NCI-H2029 (cell line): ENCODE data around the gene CLN5.
"Not testable (repeated sequence)": the region's sequence is repeated elsewhere in the genome, so short reads cannot be mapped to it uniquely, and the experiment has no call there.

Experiments used
- DNase-seq: peaks from one replicate; lab custom pipeline; 2025; lab: John Stamatoyannopoulos, UW

The CLN5 gene

DNA sequence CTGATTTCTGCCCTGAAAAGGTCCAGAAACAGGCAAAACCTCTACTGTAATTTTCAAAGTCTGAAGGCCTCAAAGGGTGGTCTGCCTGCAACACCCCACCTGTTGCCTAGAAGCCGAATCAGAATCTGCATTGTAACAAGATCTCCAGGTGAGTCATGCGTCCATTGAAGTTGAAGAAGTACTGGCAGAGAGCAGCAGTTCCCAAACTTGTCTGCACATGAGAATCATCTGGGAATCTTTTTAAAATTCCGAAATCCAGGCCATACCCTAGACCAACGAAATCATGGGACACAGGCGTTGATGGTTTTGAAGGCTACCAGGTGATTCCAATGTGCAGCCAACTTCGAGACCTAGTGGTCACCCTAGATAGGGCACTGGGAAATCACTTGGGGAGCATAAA lies 16.0 kb upstream of the CLN5 start:
- DNase-seq = no peak

DNA sequence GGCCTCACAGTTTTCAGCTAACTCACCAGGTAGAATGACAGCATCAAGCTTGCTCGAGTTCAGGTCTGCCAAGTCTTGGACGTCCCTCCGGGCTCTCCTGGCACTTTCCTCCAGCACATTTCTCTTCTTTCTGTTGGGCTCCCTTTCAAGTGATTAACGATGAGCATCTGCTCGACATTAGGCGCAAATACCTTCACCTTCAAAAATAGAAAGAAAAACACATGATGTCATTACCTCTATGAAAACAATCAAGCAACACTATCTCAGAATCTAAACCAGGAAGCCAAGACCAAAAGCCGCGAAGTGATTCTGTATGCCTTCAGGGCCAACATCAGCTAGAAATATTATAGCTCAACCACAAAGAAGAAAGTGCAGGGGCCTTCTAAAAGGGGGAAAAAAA lies 15.4 kb upstream of the CLN5 start:
- no peak for DNase-seq

DNA sequence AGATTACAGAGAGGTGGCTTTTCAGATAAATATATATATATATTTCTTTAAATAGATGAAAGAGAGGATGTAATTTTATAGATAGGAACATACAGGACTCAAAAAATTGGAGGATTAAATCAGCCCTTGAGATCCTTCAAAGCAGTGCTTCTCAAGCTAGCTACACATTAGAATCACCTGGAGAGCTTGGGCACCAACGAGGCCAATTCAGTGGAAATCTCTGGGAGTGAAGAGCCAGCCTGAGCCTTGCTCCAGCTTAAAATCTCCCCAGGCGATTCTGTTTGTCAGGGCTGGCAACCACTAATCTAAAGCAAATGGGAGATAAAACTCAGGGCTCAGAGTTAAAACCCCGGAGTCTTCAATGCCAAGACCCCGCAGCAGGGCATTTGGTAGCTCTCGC lies 15.0 kb upstream of the CLN5 start:
- no peak for DNase-seq

DNA sequence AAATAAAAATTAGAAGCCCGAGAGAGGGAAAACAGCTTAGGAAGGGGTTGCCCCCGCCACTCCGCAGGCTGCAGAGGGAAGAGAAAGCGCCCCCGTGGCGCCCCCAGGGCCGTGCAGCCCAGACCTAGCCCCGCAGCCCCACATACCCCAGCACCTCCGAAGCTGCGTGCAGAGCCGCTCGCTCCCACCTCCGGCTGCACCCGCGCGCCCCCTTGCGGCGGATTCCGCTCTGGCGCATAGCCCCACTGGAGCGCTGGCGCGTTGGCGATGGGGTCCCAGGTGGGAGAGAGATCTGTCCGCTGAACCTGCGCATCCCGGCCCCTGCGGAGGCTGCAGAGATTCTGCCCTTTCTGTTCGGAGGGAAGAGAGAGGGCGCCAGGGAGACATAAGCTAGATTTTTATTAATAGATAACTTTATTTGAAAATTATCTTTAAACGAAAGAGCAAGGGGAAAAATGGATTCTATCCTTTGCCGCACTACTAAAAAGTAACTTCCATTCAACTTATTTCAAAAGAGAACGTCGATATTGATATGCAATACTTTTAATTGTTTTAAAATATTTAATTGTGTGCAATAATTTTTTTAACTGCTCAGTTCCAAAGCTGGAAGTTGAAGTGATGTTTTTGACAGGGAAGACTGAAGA lies 11.7 kb upstream of the CLN5 start:
- DNase-seq = no peak

DNA sequence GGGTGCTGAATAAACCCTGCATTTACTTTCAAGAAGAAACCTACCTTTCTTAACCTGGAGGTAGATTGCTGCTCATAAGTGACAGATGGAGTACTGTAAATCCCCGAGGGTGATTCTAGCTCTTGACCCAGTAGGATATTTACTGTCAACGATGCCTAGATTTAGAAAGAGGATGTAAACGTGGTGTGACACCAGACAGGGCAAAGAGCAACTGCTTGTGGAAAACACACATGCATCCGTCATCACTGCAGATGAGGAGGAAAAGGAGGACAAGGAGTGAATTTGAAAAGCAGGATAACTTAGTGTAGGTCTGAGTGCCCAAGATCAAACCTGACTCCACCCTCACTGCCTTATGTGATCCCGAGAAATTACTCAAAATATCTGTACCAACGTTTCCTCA lies 9.8 kb upstream of the CLN5 start:
- no peak for DNase-seq

DNA sequence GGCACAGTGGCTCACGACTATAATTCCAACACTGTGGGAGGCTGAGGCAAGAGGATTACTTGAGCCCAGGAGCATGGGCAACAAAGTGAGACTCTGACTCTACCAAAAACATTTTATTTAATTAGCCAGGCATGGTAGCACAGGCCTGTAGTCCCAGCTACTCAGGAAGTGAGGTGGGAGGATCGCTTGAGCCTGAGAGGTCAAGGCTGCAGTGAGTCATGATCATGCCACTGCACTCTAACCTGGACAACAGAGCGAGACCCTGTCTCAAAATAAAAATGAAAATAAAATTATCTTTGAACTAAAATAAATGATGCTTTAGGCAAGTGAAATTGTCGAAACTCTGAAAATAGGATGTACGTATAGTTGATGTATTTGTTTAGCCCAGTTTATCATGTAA lies 8.2 kb upstream of the CLN5 start:
- DNase-seq = no peak

DNA sequence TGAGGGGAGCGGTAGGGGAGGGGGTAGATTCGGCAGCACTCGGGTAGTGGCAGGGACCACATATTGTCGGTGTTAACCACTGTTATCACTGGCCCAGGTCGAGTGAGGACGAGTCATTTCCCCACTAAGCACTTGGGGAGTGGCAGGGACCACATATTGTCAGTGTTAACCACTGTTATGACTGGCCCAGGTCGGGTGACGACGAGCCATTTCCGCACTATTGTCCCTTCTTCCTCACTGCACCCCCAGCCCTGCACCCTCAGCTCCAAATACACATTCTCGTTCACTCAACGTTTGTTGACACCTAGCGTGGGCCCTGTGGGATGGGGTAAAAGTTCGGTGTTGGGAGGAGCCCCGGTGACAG lies 467 bp upstream of the CLN5 start:
- no peak for DNase-seq

DNA sequence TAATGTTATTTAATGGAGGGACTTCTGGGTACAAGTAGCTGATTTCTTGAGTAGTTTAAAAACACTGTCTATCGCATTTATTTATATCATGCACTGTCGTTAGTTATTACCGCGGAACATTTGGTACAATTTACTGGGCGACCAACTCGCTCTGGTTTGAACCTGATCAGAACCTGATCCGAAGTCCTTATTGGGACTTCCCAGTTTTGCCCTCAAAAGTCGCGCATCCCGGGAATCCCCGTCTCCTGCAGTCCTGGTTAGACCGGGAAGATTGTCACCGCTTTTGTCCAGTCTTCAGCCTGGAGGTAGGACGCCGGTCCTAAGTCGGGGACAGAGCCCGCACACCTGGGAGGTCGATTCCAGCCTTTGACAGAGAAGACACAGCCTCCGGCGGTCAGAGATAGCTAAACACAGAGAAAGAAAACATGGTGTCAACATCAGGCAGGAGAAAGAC lies 694 bp downstream of the CLN5 start:
- no peak for DNase-seq

DNA sequence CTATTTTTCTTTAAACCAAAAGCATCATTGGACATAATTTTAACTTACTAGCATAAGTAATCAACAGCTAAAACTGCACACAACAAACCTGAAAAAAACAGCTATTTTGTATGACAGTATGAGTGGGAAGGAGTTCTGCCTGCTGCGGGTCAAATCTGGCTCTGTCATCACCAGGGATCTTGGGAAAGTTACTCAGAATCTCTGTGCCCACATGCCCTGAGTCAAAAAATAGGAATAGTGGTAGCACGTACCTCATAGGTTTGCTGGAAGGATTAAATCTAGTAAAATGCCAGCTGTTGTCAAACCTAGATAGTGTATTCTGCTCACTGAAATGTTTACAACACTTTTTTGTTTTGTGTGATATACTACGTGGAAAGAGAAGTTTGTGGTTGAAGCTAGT lies 1.1 kb downstream of the CLN5 start:
- no peak for DNase-seq

DNA sequence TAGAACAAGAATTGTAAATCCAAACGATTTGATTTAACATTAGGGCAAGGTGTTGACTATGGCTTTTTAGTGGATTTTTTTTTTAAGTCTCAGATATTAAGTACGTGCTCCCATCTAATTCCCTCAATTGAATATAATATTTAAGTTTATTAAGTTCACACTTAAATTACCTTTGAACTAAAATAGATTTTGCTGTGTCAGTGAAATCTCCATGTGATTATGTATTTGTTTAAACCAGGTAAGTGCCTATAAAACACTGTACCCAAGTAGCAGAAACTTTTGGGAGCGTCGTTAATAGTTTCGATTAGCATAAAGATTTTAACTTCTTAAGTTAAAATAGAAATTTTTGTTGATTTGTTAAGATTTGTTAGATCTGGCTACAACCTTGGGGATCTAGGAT lies 1.6 kb downstream of the CLN5 start:
- DNase-seq = no peak

DNA sequence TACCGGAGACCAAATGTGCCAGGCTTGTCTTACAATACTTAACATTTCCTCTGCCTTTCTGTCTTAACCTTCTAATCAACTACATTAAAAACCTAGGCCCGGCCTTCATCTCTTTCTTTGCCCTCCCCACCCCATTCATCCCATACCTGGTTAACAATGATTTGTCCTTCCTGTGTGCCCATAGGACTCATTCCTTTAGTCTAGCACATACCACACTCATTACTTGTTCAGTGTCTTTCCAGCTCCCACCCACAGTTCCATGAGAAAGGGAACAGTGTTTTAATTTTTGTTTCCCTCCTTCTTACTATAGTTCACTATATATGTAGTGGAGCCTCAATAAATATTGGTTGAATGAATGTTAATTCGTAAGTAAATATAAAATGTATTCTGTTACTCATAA lies 2.4 kb downstream of the CLN5 start:
- no peak for DNase-seq

DNA sequence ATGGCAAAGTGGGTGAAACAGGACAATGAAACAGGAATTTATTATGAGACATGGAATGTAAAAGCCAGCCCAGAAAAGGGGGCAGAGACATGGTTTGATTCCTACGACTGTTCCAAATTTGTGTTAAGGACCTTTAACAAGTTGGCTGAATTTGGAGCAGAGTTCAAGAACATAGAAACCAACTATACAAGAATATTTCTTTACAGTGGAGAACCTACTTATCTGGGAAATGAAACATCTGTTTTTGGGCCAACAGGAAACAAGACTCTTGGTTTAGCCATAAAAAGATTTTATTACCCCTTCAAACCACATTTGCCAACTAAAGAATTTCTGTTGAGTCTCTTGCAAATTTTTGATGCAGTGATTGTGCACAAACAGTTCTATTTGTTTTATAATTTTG lies 8.6 kb downstream of the CLN5 start:
- no peak for DNase-seq

DNA sequence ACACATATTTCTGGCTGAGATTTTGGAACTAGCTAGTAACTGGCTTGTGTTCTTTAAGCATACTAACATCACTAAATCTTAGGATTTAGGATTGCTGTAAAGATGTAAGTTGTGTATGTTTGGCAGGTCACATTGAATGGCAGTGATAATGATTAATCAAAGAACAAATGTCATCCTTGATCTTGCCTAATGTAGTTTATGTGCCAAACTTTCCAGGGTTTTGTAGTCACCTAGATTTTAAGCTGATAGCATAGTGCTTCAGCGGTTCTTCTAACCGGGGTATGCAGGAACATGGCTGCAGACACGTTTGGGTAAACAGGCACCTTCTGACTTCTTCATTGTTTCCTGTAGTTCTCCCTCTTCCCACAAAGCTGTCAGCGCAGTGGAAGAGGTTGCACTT lies 9.7 kb downstream of the CLN5 start:
- DNase-seq = no peak

DNA sequence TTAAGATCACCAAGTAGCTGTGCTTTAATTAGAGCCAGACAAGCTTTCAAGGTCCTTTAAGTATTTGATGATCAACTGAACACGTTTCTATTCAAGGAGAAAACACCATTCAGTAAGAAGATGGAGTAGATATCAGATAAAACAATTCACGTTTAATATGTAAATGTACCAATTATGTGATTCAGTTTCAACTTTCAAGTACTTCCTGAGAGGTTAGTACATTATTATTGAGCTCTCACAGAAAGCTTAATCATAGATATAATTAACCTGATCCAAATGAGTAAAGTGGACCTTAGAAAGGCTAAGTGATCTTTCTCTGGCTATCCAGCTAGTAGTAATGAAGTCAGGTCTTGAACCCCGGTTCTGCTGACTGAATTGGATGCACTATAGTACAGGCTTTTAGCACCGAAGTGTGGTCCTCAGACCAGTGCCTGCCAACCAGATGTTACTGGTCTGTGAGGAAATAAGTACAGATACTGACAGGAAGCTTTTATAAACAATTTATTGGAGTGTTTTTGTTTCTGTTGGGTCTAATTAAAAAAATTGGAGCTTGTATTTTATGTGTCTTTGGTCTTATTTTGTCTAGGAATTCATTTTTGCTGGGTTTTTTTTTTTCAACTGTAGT lies 10.2 kb downstream of the CLN5 start:
- DNase-seq = no peak

DNA sequence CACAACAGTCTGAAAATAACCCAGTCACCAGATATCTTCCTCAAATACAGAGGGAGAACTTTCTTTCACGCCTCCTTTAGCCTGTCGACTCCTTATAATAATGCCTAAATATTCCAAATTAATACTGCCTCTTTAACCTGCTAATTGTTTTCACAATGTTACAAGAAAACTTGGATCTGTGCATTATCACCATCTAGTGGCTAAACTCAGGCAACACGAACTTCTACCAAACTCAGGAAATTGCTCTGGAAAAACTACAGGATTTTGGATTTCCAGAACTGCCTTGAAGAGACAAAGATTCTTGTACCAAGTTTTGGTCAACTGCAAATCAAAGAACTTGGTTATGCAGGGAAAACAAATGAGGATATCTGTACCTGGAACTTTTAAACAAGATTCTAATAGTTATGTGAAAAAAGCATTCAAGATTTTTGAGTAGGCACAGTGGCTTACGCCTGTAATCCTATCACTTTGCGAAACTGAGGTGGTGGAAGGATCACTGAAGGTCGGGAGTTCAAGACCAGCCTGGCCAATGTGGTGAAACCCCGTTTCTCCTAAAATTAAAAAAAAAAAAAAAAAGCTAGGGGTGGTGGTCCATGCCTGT lies 10.8 kb downstream of the CLN5 start:
- DNase-seq = no peak

DNA sequence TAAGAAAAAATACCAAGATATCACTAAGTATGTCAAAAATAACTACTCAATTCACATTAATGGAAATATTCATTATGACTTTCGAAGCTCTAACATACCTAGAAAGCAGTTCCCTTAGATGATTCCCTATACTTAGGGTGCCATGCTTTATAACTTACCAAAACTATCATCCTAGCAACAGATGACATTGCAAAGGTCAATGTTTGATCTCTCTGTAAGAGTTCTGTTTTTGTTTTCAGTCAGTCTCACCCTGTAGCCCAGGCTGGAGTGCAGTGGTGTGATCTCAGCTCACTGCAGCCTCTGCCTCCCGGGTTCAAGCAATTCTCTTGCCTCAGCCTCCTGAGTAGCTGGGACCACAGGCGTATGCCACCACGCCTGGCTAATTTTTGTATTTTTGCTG lies 16.5 kb downstream of the CLN5 start:
- DNase-seq = not testable (repeated sequence)

DNA sequence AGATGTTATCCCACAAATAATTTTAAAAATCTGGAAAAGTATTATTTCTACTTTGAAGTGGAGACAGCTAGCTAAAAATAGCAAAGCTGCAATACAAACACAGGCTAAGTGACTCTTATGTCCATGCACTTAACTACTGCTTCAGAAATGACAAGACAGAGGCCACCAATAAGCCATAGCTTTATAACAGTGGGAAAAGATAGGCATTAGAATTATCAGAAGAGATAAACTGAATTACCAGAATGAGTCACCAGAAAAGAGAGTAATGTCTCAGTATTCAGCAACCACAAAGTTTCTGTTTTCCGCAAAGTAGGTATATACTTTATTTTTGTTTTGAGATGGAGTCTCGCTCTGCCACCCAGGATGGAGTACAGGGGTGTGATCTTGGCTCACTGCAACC lies 17.1 kb downstream of the CLN5 start:
- DNase-seq = no peak

DNA sequence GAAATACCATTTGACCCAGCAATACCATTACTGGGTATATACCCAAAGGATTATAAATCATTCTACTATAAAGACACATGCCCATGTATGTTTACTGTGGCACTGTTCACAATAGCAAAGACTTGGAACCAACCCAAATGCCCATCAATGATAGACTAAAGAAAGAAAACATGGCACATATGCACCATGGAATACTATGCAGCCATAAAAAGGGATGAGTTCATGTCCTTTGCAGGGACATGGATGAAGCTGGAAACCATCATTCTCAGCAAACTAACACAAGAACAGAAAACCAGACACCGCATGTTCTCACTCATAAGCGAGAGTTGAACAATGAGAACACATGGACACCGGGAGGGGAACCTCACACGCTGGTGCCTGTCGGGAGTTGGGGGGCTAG lies 17.8 kb downstream of the CLN5 start:
- not testable (repeated sequence) for DNase-seq

DNA sequence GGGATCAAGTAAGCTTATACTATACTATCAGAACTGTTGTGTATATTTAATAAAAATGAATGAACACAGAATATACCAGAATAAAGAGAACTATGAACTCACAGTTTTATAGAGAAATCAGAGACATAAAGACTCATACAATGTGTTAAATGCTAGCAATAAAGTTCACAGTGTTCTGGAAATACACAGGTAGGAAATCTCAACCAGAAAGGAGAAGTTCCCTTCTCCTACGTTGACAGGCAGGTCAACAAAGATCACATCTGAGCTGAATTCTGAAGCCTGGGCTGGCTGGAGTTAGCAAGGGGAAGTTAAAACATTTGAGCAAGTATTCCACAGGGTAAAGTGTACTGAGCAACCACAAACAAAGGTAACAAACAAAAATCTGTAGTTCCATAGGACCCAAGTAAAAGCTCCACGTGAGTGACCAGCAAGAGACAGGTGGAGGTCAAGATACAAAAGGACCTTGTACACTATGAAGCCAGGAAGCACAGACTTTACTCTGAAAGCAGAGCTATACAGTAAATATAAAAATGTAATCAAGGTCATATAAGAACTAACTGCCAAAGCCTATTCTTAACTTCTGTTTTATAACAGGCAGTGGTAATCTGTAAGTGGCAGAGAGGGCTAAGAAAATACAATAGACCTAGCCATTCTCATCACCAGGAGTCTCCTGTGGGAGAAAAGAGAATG lies 22.1 kb downstream of the CLN5 start:
- no peak for DNase-seq

DNA sequence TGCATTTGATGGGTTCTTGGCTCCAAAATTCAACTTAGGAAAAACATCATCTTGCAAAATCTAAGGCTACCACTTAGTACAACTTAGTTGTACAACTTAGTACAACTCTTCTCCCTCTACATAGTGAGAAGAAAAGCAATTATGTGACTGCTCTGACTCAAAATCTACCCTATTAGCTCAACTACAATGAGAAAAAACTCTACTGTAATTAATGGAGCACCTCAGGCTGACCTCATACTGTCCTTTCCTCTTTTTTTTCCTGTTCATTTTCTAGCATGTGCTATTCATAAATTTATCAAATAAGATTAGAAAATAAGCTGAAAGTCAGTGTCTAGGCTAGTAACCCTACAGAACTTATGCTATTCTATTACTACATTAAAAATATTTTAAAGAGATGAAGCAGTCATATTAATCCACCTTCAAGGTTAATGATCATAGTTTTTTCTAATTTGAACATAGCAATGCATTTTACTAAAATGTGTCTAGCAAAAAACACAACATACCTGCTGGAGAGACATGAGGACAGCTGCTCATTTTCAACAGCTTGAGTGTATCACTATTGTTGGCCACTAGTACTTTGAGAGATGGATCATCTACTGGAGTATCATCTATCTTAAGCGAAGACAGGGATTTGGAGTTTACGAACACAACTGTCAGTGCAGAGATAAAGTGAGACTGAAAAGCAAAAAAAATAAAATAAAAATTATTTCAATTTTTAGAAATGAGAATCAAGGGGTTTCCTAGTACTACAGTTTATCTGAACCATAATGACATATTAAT lies 23.2 kb downstream of the CLN5 start:
- DNase-seq = no peak

DNA sequence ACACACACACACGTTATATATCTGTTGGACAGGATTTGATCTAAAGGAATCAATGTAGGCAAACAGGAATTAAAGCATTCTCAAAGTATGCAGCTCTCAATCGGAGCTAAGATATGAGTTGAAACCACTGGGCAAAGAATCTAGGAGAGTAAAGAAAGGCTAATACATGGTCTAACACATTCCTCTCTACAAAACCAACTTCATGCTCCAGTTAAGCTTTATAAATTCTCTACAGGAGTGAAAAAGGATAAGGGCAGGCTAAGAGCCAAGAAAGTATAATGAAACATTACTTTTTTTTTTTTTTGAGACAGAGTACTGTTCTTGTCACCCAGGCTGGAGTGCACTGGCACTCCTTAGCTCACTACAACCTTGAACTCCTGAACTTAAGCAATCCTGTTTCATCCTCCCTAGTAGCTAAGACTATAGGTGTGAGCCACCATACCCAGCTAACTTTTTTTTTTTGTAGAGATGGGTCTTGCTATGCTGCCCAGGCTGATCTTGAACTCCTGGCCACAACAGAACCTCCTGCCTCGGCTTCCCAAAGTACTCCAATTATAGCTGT lies 24.5 kb downstream of the CLN5 start:
- no peak for DNase-seq
